NCI-H510A treated with DMSO at 0.1 percent for 48 hours (cell line): ENCODE measurements around the gene SLC34A3.
"Not testable (repeated sequence)": the region's sequence is repeated elsewhere in the genome, so short reads cannot be mapped to it uniquely, and the experiment has no call there.

Experiments
- DNase-seq: peaks from one replicate; lab custom pipeline; 2025; lab: John Stamatoyannopoulos, UW

SLC34A3 gene

GRCh38 chr9:137255448-137256114 lies 24.9 kb downstream of the SLC34A3 start:
- peak; percentile 52 for DNase-seq

- DNase-seq, result no peak
These were observed 25.7 kb downstream of the SLC34A3 start for GRCh38 chr9:137256362-137256761.

- DNase-seq, result no peak
These were observed 26.2 kb downstream of the SLC34A3 start for GRCh38 chr9:137256856-137257255.

- not testable (repeated sequence) for DNase-seq
These were observed 31.6 kb downstream of the SLC34A3 start for GRCh38 chr9:137262173-137262908.

GRCh38 chr9:137262909-137263285 lies 32.2 kb downstream of the SLC34A3 start:
- no peak for DNase-seq

- no peak for DNase-seq
These were observed 32.8 kb downstream of the SLC34A3 start for GRCh38 chr9:137263506-137263905.

- DNase-seq, result no peak
These were observed 33.4 kb downstream of the SLC34A3 start for GRCh38 chr9:137264067-137264466.

GRCh38 chr9:137265496-137266161 lies 34.9 kb downstream of the SLC34A3 start:
- DNase-seq, result no peak

- DNase-seq, result no peak
These were observed 35.4 kb downstream of the SLC34A3 start for GRCh38 chr9:137266162-137266527.

- DNase-seq, result no peak
These were observed 36.1 kb downstream of the SLC34A3 start for GRCh38 chr9:137266585-137267453.

- DNase-seq, result no peak
These were observed 37.2 kb downstream of the SLC34A3 start for GRCh38 chr9:137267933-137268355.

- DNase-seq, result no peak
These were observed 38.0 kb downstream of the SLC34A3 start for GRCh38 chr9:137268538-137269201.

- peak; percentile 37 for DNase-seq
These were observed 38.6 kb downstream of the SLC34A3 start for GRCh38 chr9:137269231-137269772.

GRCh38 chr9:137270929-137271695 lies 40.4 kb downstream of the SLC34A3 start:
- no peak for DNase-seq

- no peak for DNase-seq
These were observed 41.0 kb downstream of the SLC34A3 start for GRCh38 chr9:137271696-137272076.

- DNase-seq, result peak; percentile 51
These were observed 41.8 kb downstream of the SLC34A3 start for GRCh38 chr9:137272241-137273094.

- no peak for DNase-seq
These were observed 42.4 kb downstream of the SLC34A3 start for GRCh38 chr9:137273095-137273490.

GRCh38 chr9:137273611-137274320 lies 43.1 kb downstream of the SLC34A3 start:
- DNase-seq, result peak; percentile 76

- no peak for DNase-seq
These were observed 44.5 kb downstream of the SLC34A3 start for GRCh38 chr9:137275203-137275587.
